ENCODE results near the gene ADAM19.

ADAM19 gene

GRCh38 chr5:157548513-157549282, 26.9 kb downstream of the ADAM19 start:
- TF ChIP-seq CTCF (IDR thresholded peaks at IDR 0.05; ENCODE audit: borderline replicate concordance, insufficient read depth, low read depth, low read length) = no peak
- no peak overlapping the region for H3K4me3 ChIP-seq (ENCODE audit: low read depth, low read length)

GRCh38 chr5:157547941-157548512, 27.5 kb downstream of the ADAM19 start:
- no peak for TF ChIP-seq CTCF (IDR thresholded peaks at IDR 0.05; ENCODE audit: borderline replicate concordance, insufficient read depth, low read depth, low read length)
- H3K4me3 ChIP-seq (ENCODE audit: low read depth, low read length) = no peak overlapping the region

GRCh38 chr5:157546456-157547100, 29.0 kb downstream of the ADAM19 start:
- TF ChIP-seq CTCF (IDR thresholded peaks at IDR 0.05; ENCODE audit: borderline replicate concordance, insufficient read depth, low read depth, low read length) = no peak
- H3K4me3 ChIP-seq (ENCODE audit: low read depth, low read length) = no peak overlapping the region

GRCh38 chr5:157545610-157546310, 29.8 kb downstream of the ADAM19 start:
- TF ChIP-seq CTCF (IDR thresholded peaks at IDR 0.05; ENCODE audit: borderline replicate concordance, insufficient read depth, low read depth, low read length) = no peak
- H3K4me3 ChIP-seq (ENCODE audit: low read depth, low read length) = no peak overlapping the region

DNA sequence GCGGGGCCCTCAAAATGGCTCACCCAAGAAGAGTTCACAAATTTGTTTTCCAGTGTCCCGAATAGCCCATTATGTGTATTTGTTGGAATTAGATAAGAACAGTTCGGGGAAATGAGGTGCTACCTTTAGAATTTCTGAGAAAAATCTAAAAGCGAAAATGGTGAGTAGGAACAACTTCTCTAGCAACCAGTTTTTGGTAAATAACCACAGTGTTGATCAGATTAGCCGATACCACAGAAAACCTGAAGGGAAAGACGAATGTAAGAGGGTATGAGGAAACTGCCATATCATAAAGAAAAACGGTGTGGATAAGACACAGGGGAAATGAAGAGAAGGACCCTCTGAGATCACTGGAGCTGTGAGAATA, 31.0 kb downstream of the ADAM19 start:
- no peak for TF ChIP-seq CTCF (IDR thresholded peaks at IDR 0.05; ENCODE audit: borderline replicate concordance, insufficient read depth, low read depth, low read length)
- H3K4me3 ChIP-seq (ENCODE audit: low read depth, low read length) = no peak overlapping the region

- TF ChIP-seq CTCF (IDR thresholded peaks at IDR 0.05; ENCODE audit: borderline replicate concordance, insufficient read depth, low read depth, low read length) = no peak
- H3K4me3 ChIP-seq (ENCODE audit: low read depth, low read length) = no peak overlapping the region
Observed at GRCh38 chr5:157543825-157544622, 31.6 kb downstream of the ADAM19 start.

All from GM12875 (cell line).